ENCODE measurements around the gene ACTG2.

Gene ACTG2

DNA sequence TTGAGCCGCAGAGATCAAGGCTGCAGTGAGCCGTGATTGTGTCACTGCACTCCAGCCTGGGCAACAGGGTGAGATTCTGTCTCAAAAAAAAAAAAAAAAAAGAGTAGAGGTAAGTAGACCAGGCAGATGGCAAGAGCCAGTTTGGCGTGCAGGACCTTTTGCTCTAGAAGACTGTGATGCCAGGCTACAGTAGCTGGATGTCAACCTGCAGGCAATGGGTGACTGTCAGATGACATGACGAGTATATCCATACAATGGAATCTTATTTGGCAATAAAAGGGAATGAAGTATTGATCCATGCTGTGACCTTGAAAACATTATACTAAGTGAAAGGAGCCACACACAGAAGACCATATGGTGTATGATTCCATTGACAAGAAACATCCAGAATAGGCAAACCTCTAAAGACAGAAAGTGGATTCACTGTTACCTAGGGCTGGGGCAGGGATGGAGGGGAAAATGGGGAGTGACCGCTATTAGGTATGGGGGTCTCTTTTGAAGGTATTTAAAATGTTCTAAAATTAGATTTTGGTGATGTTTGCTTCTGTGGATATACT lies 22.7 kb downstream of the ACTG2 start:
- DNase-seq, result no peak

DNA sequence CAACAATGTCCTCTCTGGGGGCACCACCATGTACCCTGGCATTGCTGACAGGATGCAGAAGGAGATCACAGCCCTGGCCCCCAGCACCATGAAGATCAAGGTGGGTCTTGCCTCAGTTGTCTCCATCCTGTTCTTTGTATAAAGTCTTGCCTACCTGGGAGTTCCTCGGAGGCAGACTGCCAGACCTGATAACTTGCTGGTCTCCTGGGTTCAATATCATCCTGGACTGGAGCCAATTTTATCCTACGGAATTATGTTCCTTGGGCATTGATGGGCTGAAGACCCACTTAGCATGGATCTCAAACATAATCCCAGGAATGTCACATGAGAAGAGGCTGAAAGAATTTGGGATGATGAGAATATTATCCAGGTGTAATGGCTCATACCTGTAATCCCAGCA lies 23.9 kb downstream of the ACTG2 start:
- DNase-seq, result no peak

DNA sequence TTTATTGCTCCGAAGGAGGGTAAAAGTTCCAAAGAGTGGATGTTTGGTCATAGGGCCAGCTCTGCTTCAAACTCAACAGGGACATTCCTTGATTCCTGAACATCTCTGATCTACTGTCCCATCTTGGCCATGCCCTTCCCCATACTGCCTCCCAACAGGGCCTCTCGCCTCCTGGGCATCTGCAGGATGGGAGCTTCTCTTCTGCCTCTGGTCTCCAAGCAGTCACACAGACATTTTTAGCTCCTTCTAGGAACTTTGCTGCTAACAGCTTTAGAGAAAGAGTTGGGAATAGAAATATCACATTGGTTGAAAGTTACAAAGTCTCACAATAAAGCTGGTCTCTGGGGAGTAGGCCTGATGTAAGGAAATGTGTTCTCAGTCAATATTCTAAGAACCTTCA lies 24.5 kb downstream of the ACTG2 start:
- no peak for DNase-seq

DNA sequence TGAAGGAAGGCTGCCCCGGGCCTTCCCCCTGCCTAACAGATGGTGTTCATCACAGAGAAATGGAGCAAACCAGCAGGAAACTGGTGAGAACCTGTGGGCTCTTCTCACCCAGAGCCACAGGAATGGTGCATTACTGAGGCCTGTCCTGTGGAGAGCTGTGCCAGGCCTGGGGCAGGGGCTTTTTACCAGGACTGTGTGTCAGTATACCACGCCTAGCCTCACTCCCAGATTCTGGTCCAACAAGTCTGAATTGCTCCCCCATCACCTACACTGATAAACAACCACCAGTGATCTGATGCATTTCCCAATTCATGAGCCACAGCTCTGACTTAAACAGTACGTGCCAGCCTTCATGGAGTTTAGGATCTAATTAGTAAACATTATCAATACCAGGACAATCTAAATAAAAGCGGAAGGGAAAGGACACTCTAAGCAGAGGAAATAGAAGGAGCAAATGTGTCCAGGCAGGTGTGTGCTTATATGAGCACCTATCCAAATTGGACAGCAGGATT lies 24.9 kb downstream of the ACTG2 start:
- no peak for DNase-seq

DNA sequence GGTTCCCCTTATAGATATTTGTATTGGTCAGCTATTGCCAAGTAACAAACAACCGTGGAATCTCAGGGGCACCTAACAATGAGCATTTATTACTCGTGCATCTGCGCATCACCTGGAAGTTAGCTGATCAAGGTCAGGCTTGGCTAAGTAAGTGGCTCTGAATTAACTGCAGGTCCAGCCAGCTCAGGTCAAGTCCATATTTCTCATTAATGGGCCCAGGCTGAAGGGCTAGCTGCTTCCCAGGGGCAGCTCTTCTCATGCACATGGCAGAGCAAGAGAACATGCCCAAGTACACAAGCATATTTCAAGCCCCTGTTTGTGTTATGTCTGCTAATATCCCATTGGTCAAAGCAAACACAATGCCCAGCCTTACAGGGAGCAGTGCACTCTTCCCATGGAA lies 26.0 kb downstream of the ACTG2 start:
- no peak for DNase-seq

DNA sequence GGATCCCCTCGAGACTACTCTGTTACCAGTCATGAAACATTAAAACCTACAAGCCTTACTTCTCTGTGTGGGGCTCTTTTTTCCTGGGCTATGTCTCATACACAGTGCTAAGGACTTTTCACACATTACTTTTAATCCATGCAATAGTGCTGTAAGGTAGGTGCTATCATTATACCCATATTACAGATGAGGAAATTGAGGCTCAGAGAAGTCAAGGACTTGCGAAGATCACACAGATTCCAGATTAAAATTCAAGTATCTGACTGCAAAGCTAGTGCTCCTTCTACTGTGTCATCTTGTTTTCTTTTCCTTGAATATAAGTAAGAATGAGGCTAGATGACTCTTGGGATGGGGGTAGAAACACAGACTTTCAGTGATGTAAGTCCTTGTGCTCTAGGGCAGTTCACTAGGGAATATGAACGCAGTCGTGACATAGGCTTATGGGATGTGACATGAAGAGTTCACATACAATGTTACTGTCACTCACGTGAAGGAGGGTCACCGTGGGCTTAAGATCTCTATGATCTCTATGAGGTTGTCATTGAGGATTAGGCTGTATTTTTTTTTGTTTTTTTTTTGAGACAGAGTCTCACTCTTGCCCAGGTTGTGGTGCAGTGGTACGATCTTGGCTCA lies 26.9 kb downstream of the ACTG2 start:
- no peak for DNase-seq

DNA sequence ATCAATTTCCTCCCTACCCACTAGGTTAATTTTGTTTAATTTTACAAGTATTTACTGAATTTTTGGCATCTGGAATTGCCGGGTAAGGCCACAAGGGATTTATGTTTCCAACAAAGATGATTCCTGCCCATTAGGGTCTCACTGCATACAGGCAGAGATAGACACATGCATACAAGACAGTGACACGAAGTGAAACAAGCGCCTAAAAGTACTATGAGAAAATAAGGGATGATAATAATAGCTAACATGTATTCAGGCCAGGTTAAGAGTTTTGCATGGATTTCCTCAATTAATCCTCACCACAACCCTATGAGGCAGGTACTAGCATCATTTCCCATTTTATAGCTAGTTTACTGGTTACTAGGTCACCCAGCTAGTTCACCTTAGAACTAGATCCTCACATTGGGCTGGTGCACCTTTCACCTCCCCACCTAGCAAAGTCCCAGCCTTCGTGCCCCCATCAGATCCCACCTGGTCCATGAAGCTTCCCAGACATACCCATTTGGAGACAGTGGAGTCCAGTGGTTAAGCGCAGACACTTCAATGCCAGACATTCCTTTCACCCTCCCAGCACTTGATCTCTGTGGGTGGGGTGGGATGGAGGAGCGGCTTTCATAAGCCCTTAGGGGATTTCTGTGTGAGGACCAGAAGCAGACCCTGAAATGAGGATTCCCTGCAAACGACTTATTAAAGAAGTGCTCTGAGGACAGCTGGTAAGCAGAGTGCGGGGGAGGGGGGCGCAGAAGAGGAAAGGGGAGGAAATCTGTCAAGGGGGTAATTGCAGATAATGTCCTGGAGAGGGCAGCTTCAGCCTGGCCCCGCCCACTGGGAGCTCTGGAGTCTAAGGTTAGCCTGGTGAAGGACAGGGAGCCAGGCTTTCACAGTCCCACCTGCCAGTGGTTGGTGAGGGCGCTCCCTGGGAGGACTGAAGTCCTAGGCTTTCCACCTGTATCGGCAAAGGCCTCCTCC lies 28.1 kb downstream of the ACTG2 start:
- DNase-seq, result peak; percentile 31

DNA sequence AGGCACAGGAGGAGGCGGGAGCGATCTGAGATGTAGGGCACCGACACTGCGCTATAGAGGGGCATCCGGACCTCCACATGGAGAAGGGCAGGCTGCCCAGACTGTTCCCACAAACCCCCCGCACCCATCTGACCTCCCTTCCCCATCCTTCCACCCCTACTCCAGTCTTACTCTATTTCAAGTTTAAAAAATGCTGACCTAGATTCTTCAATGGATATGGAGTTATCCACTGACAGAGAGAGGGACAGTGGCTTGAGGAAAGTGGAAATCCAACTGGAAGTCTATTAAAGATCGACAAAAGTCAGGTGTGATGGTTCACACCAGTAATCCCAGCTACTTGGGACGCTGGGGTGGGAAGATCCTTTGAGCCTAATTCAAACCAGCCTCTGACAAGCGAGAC lies 28.8 kb downstream of the ACTG2 start:
- DNase-seq, result no peak

DNA sequence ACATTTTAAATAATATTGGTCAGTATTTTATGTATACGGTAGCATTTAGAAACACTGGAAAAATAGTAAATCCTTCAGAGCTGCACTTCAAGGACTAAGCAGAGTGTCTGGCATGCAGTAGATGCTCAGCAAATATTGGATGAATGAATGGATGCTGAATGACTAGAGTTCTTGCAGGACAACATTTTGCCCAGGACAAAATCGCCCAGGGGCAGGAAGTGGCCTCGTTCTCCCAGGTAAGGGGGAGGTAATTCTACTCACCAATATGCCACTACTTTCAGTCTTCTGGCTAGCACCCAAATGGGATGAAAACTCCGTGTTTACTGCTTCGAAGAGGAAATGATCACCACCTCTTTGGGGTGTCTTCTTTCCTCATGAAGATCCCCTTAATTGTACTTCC lies 29.9 kb downstream of the ACTG2 start:
- DNase-seq, result no peak

DNA sequence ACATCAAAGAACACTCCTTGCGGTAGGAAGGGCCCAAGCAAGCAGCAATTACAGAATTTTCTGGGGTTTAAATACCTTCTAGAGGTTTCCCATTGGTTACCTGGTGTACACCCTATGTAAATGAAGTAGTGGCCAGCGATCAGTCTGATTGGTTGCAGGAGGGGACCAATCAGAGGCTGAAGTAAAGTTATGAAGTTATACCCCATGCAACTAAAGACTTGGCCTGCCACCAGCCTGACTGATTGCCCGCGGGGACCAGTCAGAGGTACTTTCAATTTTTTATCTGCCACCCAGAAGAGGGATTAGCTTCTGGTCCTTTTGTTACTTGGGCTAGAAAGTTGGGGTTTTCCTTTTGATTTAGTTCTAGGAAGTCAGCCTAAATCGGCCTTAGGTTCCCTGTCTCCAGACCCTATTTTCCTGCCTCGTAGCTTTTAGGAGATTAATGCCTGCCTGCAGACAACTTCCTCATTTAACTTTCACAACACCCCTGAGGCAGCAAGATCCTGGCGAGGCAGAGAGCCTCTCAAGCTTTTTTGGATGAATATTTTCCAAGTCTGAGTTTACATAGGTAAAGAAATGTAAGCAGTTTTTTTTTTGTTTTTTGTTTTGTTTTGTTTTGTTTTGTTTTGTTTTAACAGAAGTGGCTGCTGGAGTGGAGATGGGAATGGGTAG lies 32.4 kb downstream of the ACTG2 start:
- no peak for DNase-seq

DNA sequence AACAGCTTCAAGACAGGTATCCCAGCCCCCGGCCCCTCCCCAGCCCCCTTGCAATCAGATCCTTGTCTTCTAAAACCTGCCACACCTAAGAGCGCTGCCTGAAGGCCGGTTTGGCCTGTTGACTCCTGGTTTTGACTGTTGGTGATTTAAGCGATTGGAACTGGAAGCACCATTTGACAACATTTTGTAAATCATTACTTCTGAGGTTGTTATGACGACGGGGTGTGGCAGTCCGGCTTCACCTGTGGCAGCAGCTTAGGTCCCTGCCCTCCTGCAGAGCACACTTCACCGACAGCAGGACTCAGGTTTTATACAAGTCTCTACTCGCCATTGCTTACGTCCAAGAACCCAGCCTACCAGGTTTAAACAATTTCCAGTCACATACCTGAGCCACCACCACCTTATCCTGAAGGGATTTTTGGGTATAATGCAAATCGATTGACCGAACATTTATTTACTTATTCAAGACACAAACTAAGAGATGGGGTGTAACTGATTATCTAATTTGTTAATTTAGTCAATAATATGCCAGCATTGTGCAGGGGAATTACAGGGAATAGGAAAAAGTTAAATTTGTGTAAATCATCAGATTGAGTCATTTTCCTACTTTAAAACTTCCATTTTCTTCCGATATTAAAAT lies 33.2 kb downstream of the ACTG2 start:
- DNase-seq, result no peak

DNA sequence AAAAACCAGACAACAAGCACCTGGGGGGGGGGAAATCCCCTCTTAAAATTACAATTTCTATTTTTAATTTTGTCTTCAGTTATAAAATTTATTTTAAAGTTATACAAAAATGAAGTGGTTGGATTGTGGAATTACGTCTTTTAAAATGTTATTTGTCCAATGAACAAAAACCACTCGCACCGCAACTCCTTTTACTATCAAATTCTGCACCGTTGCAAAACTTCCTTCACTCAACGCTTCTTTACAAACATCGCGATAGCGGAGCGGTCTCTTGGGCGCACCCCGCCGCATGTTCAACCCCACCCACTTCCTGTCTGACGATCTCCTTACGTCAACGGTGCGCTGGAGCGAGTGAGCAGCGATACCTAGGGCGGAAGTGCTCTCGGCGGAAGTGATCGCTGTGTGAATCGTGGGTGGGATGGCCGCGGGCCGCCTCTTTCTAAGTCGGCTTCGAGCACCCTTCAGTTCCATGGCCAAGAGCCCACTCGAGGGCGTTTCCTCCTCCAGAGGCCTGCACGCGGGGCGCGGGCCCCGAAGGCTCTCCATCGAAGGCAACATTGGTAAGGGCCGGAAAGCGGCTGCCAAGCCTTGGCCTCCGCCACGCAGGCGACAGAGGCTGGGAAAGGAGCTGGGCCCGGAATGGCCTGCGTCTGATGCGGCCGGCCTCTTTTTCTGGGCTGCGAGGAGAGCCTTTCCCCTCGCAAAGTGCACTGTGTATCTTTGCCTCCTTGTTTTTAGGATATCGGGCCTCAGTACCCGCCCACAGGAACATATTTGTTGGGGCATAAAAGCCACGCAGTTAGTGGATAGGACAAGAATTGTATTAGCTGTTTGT lies 33.9 kb downstream of the ACTG2 start, which contains the start of gene DGUOK:
Gene DGUOK (plus strand): TSS at position 388 of the 835 bp plus-strand sequence. CDS start 31 bp downstream, at position 419.
- DNase-seq, result peak; percentile 95

DNA sequence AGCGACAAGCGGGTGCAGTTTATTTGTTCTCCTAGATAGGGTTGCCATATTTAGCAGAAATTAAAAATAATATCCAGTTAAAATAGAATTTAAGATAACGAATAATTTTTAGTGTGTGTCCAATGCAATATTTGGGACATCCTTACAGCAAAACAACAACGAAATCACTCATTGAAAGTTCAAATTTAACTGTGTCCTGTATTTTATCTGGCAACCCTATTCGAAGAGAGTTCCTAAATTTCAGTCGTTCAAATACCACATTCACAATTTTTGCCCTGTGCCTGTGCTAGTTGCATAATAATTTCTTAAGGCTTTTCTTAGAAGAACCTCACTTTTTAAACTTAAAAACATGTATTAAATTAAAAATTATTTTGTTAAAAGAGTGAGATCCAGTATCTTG lies 34.5 kb downstream of the ACTG2 start:
- no peak for DNase-seq

DNA sequence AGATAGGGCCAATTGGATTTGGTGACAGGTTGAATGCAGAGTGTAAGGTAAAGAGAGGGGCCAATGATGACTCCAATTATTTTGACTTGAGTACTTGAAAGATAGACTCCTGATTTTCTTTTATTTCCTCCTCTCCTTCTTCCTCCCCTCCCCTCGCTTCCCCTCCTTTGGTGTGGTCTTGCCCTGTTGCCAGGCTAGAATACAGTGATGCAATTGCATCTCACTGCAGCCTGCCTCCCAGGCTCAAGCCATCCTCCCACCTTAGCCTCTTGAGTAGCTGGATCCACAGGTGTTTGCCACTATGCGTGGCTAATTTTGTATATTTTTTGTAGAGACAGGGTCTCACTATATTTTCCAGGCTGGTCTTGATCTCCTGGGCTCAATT lies 36.1 kb downstream of the ACTG2 start:
- DNase-seq, result no peak

DNA sequence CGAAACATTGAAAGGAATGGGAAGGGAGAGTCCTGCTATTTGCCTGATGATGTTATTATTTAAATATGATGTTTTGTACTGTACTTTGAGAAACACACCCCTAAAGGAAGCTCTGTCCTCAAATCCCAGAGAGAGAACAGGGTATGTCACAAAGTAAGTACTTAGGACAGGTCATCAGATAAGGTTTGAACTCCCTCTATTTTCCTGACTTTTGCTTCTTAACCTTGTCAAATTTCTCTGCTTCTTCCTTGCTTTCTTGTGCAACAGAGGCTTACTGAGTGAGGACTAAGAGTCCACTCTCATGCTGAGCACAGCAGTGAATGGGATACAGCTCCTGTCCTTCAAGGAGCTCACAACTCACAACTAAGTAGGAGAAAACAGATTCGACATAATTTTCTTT lies 37.6 kb downstream of the ACTG2 start:
- no peak for DNase-seq

DNA sequence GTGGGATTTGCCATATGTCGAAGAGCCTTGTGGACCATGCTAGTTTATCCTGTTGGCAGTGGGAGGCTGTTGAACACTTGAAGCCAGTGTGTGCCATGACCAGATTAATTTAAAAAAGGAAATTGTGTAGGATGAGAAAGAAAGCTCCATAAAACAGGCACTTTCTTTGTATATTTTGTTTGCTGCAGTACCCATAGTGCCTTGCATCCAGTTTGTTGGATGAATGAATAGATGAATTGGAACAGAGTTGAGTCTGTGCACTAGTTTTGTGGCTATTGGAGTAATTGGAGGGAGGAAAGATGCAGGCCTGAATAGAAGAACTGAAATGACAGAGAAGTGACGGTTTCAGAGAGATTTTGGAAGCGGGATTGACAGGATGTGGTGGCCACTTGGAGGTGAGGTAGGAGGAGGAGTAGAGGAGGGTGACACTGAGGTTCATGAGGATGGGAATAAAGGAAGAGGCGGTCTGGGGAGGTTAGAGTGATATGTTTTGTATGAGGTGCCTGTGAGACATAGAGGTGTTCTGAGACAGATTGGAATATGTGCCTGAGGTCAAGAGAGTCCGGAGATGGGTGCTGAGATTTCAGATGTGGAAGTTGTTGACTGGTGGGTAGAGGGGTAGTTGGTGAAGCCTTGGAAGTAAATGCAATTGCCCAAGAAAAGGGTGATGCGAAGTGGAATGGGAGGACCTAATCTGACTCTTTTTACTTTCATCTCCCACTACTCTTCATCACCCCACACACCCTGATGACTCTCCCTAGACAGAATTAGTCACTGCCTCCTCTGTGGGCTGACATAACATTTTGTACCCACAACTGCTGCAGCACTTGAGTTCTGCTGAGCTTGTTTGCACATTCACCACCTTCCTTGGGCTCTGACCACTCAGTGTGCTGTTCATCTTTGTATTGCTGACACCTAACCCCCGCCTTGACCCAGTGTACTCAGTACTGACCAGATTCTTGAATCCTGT lies 39.0 kb downstream of the ACTG2 start:
- DNase-seq, result no peak

DNA sequence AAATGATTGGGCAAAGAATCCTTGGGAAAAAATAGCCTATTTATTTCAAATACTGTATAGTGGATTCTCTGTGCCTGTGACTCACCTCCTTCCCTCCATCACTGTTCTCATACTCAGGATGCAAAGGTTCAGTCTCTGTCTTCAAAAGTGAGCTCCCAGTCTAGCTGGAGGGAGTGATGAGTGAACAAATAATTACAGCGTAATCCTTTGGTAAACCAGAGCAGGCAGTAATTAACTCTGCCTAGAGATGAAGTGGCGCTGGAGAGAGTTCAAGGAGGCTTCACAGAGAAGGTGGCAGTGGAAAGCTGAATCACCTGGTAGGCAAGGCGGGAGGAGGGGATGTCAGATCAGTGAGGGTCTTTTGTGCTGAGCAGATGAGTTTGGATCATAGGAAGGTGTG lies 40.4 kb downstream of the ACTG2 start:
- no peak for DNase-seq

DNA sequence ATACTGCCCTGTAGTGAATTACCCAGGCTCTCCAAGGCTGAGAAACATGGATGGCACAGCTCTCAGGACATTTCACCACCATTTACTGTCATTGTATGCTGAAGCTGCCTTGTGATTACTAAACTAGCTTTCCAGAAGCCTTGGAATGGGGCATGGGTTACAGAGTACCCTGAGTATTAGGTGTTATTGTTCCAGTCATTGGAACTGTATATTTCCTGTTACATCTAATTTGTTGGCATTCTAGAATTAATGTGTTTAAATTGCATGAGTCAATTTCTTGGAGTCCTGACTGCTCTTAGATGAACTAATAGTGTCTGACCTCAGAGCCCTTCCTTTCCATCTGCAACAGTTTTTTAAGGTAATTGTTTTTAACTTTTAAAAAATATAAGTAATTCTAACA lies 42.8 kb downstream of the ACTG2 start:
- no peak for DNase-seq

DNA sequence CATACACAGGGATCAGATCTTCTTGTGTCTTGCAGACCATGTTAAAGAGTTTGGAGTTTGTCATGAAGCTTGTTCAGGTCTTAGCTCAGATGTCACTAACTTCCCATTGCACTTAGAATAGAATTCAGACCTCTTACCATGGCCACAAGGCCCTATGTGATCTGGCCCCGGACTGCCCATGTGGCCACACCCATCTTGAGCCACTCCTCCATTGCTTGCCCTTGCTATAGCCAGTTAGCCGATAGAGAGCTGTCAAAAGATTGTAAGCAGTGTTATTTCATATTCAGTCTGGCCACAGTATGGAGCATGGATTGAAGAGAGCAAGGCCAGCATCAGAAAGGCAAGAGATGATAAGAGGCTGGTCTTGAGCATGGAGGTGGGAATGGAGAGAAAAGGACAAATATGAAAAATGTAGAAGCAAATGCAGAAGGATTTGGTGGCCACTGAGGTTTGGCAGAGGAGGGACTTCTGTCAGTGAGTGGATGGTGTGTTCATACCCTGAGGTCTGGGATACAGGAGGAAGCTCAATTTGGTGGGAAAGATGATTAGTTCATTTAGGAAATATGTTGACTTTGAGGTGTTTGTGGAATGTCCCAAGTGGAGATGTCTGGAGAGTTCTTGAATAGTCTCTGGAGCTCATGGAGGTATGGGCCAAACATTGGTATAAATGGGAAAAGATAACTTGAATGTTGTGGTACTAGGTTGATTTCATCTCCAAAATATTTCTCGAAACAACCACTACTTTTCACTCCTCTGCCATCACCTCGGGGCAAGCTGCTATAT lies 44.5 kb downstream of the ACTG2 start:
- no peak for DNase-seq

DNA sequence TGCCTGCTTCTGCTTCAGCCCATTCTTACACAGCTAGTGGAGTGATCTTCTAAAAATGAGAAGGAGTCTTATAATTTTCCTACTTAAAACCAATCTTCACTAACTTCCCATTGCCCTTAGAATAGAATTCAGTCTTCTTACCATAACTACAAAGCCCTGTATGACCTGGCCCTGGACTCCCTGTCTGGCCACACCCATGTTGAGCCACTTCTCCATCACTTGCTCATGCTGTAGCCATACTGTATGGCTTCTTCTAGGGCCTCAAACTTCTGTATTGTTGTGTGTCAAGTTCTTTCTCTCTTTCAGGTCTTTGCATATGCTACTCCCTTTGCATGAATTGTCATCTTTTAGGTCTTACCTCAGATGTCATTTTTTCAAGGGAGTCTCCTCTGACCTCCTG lies 45.1 kb downstream of the ACTG2 start:
- DNase-seq, result no peak

Measured in activated CD4-positive, alpha-beta T cell treated with anti-CD3 and anti-CD28 coated beads, Interleukin-2, amount 50 U/mL, for 1 hour (primary cell).